HFFc6 (cell line): ENCODE results near the gene PDE4B. TPM values are rescaled to one million over a fixed set of nuclear protein-coding genes. Genes with fewer than 3 reads are reported as not detected.

Experiments used
- DNase-seq: peaks from one replicate; pipeline ENCODE4 v3.0.0-alpha.2; 2018
- H3K27ac Mint-ChIP-seq: 2 replicates; pipeline ENCODE4 v1.8.0; 2020; ENCODE audit warnings: mild to moderate bottlenecking, mixed read lengths
- H3K27me3 Mint-ChIP-seq: 2 replicates; pipeline ENCODE4 v1.8.0; 2021; ENCODE audit warnings: mild to moderate bottlenecking, moderate library complexity, mixed read lengths; ENCODE audit not compliant: insufficient read depth
- H3K36me3 Mint-ChIP-seq: 2 replicates; pipeline ENCODE4 v1.8.0; 2021; ENCODE audit warnings: low read depth, mixed read lengths
- H3K4me1 Mint-ChIP-seq: 2 replicates; pipeline ENCODE4 v1.8.0; 2020; ENCODE audit warnings: low read depth, mixed read lengths
- H3K4me3 Mint-ChIP-seq: 2 replicates; pipeline ENCODE4 v1.8.0; 2020; ENCODE audit warnings: mild to moderate bottlenecking, moderate library complexity, mixed read lengths
- H3K9me3 Mint-ChIP-seq: 2 replicates; pipeline ENCODE4 v1.8.0; 2020; ENCODE audit warnings: mild to moderate bottlenecking, mixed read lengths
- CTCF ChIP-seq: fragments of 200-600 bp; sonication (generic); IDR thresholded peaks from 2 replicates; pipeline ENCODE4 v1.5.0; 2021; ENCODE audit warnings: antibody characterized with exemption, mild to moderate bottlenecking
- total RNA-seq, 6 experiments: library from RNA; stranded (reverse); fragmentation: NEBNext Ultra II Directional; extraction: Animal tissue kit (Norgen Biotek cat#: 25700); gene quantifications; 2 replicates in 1 of 6; 3 replicates in 5 of 6; pipeline ENCODE4 v1.2.3, GENCODE V29; 2021

The PDE4B gene
- total RNA-seq, 6 experiments from 2014 or later: 34.9 to 57.6 (median 42.8) TPM

- DNase-seq: no peak
Observed at GRCh38 chr1:66284746-66285145, 492.1 kb downstream of the PDE4B start.

GRCh38 chr1:66285618-66286270 is 493.0 kb downstream of the PDE4B start:
- H3K27me3 Mint-ChIP-seq: no peaks in the 10 kb centered on the region; the same call in 1 of the 2 replicates
- H3K9me3 Mint-ChIP-seq: no peaks in the 10 kb centered on the region
- no peak for DNase-seq
- TF ChIP-seq CTCF: no peak
- no peak overlapping the region for H3K27ac Mint-ChIP-seq
- H3K36me3 Mint-ChIP-seq: peaks cover 4% of the 10 kb centered on the region; the same call in 1 of the 2 replicates
- H3K4me3 Mint-ChIP-seq: no peak overlapping the region
- H3K4me1 Mint-ChIP-seq: peaks cover 49% of the 10 kb centered on the region

More at GRCh38 chr1:66284746-66285145, 492.1 kb downstream of the PDE4B start:
- H3K36me3 Mint-ChIP-seq: peaks cover 4% of the 10 kb centered on the region; the same call in 1 of the 2 replicates
- H3K27ac Mint-ChIP-seq: no peak overlapping the region
- peaks cover 39% of the 10 kb centered on the region for H3K4me1 Mint-ChIP-seq
- no peaks in the 10 kb centered on the region for H3K9me3 Mint-ChIP-seq
- TF ChIP-seq CTCF: no peak
- H3K27me3 Mint-ChIP-seq: no peaks in the 10 kb centered on the region; the same call in 1 of the 2 replicates
- H3K4me3 Mint-ChIP-seq: no peak overlapping the region

- H3K27me3 Mint-ChIP-seq: no peaks in the 10 kb centered on the region; the same call in 1 of the 2 replicates
- peaks cover 51% of the 10 kb centered on the region for H3K4me1 Mint-ChIP-seq
- no peaks in the 10 kb centered on the region for H3K9me3 Mint-ChIP-seq
- H3K36me3 Mint-ChIP-seq: peaks cover 4% of the 10 kb centered on the region; the same call in 1 of the 2 replicates
- H3K4me3 Mint-ChIP-seq: no peak overlapping the region
- no peak overlapping the region for H3K27ac Mint-ChIP-seq
- no peak for TF ChIP-seq CTCF
- DNase-seq: no peak
Observed at GRCh38 chr1:66286307-66286706, 493.6 kb downstream of the PDE4B start.

GRCh38 chr1:66288048-66288447 is 495.4 kb downstream of the PDE4B start:
- no peaks in the 10 kb centered on the region; the same call in 1 of the 2 replicates for H3K27me3 Mint-ChIP-seq
- peaks cover 49% of the 10 kb centered on the region for H3K4me1 Mint-ChIP-seq
- no peak for DNase-seq
- H3K9me3 Mint-ChIP-seq: no peaks in the 10 kb centered on the region
- no peak overlapping the region; the same call in 1 of the 2 replicates for H3K27ac Mint-ChIP-seq
- H3K36me3 Mint-ChIP-seq: peaks cover 4% of the 10 kb centered on the region; the same call in 1 of the 2 replicates
- H3K4me3 Mint-ChIP-seq: no peak overlapping the region
- TF ChIP-seq CTCF: no peak

GRCh38 chr1:66290761-66291530 is 498.3 kb downstream of the PDE4B start:
- no peaks in the 10 kb centered on the region for H3K9me3 Mint-ChIP-seq
- peak overlapping the region; percentile 12; the same call in 1 of the 2 replicates for H3K4me3 Mint-ChIP-seq
- DNase-seq: no peak
- peaks cover 55% of the 10 kb centered on the region for H3K4me1 Mint-ChIP-seq
- TF ChIP-seq CTCF: no peak
- peak overlapping the region; percentile 80 for H3K27ac Mint-ChIP-seq
- no peaks in the 10 kb centered on the region for H3K36me3 Mint-ChIP-seq
- no peaks in the 10 kb centered on the region; the same call in 1 of the 2 replicates for H3K27me3 Mint-ChIP-seq
